ENCODE measurements around the gene IVNS1ABP.
"Not testable (repeated sequence)": the region's sequence is repeated elsewhere in the genome, so short reads cannot be mapped to it uniquely, and the experiment has no call there.

IVNS1ABP gene

GRCh38 chr1:185258676-185259075 lies 58.4 kb downstream of the IVNS1ABP start:
- in situ Hi-C loops (cut with HindIII; ENCODE audit: low sequenced_read_pairs) = no loop called here

GRCh38 chr1:185257950-185258208 lies 59.2 kb downstream of the IVNS1ABP start:
- in situ Hi-C loops (cut with HindIII; ENCODE audit: low sequenced_read_pairs) = no loop called here

- in situ Hi-C loops (cut with HindIII; ENCODE audit: low sequenced_read_pairs) = not testable (repeated sequence)
These were observed 59.7 kb downstream of the IVNS1ABP start for GRCh38 chr1:185257116-185257949.

- in situ Hi-C loops (cut with HindIII; ENCODE audit: low sequenced_read_pairs) = not testable (repeated sequence)
These were observed 61.4 kb downstream of the IVNS1ABP start for GRCh38 chr1:185255595-185255994.

GRCh38 chr1:185252404-185252803 lies 64.6 kb downstream of the IVNS1ABP start:
- in situ Hi-C loops (cut with HindIII; ENCODE audit: low sequenced_read_pairs) = not testable (repeated sequence)

- in situ Hi-C loops (cut with HindIII; ENCODE audit: low sequenced_read_pairs) = not testable (repeated sequence)
These were observed 65.1 kb downstream of the IVNS1ABP start for GRCh38 chr1:185251928-185252327.

- in situ Hi-C loops (cut with HindIII; ENCODE audit: low sequenced_read_pairs) = no loop called here
These were observed 67.0 kb downstream of the IVNS1ABP start for GRCh38 chr1:185250063-185250462.

GRCh38 chr1:185249563-185249962 lies 67.5 kb downstream of the IVNS1ABP start:
- in situ Hi-C loops (cut with HindIII; ENCODE audit: low sequenced_read_pairs) = no loop called here
